ENCODE measurements around the gene ZNF536. TPM values are rescaled to one million over a fixed set of nuclear protein-coding genes. Genes with fewer than 3 reads are reported as not detected.

Gene ZNF536
- total and polyA plus RNA-seq, 2 donors (not counting 1 experiment from before 2014, with no cell fraction given), result not detected

- CTCF ChIA-PET, result no interaction called here
Observed at GRCh38 chr19:30525383-30525782, 153.2 kb downstream of the ZNF536 start.

GRCh38 chr19:30528919-30529318 is 156.7 kb downstream of the ZNF536 start:
- Histone ChIP-seq H3K4me1 (ENCODE audit: control insufficient read depth in 2 of 2, insufficient read depth in 2 of 2, low read length in 2 of 2) (no peaks in the 10 kb centered on the region), H3K79me2 (ENCODE audit: control insufficient read depth, insufficient read depth, low read length) (no peaks in the 10 kb centered on the region), H4K20me1 (ENCODE audit: control insufficient read depth, insufficient read depth, low read length, poor library complexity, severe bottlenecking) (no peaks in the 10 kb centered on the region), H3K9ac (ENCODE audit: low read length) (no peak overlapping the region), H2AFZ (ENCODE audit: insufficient read depth, low read depth, low read length, poor library complexity, severe bottlenecking) (no peak overlapping the region), H3K27ac (ENCODE audit: low read length in 2 of 2) (no peak overlapping the region), H3K27me3 (replicated peaks in 1 of 4; ENCODE audit: control extremely low read depth in 1 of 4, control insufficient read depth in 3 of 4, insufficient read depth in 4 of 4, low read length in 3 of 4) (no peaks in the 10 kb centered on the region), H3K9me3 (ENCODE audit: control extremely low read depth in 1 of 3, control insufficient read depth in 2 of 3, insufficient read depth in 1 of 3, low read length in 2 of 3) (peaks cover 0 to 8% (median 0%) of the 10 kb centered on the region in 3 donors), H3K4me3 (ENCODE audit: control extremely low read depth in 1 of 5, extremely low read depth in 1 of 5, insufficient read depth in 1 of 5, low read depth in 2 of 5, low read length in 4 of 5) (no peak overlapping the region), H3K36me3 (replicated peaks in 1 of 2; ENCODE audit: control extremely low read depth in 1 of 2, control insufficient read depth in 1 of 2, extremely low read depth in 1 of 2, insufficient read depth in 2 of 2, low read length in 1 of 2) (no peaks in the 10 kb centered on the region), H3K4me2 (replicated peaks; ENCODE audit: low read depth, low read length, poor library complexity, severe bottlenecking) (no peak overlapping the region)
- CTCF ChIA-PET, result no interaction called here
- 86% methylated on average over 2 of the region's 8 CpGs for WGBS (ENCODE audit: insufficient coverage)
- H3K27ac Mint-ChIP-seq, result no peak overlapping the region
- POLR2A ChIA-PET, result no interaction called here
- no peaks in the 10 kb centered on the region for H3K4me1 Mint-ChIP-seq
- ATAC-seq (ENCODE audit: low read depth) (no peak), DNase-seq (no peak)
- no peak overlapping the region for H3K4me3 Mint-ChIP-seq
- H3K27me3 Mint-ChIP-seq, result no peaks in the 10 kb centered on the region
- intact Hi-C loops (cut with micrococcal nuclease), result no loop called here
- TF ChIP-seq EZH2 (IDR thresholded peaks at IDR 0.05; ENCODE audit: borderline replicate concordance, insufficient read depth, low read depth, low read length, poor library complexity, severe bottlenecking), result no peak
- no peak for TF ChIP-seq CTCF (IDR thresholded peaks at IDR 0.05)
- H3K9me3 Mint-ChIP-seq (ENCODE audit: insufficient read depth), result peaks cover 2% of the 10 kb centered on the region

More at GRCh38 chr19:30525383-30525782, 153.2 kb downstream of the ZNF536 start:
- ATAC-seq (ENCODE audit: low read depth) (no peak), DNase-seq (no peak)
- H3K27ac Mint-ChIP-seq, result no peak overlapping the region
- H3K9me3 Mint-ChIP-seq (ENCODE audit: insufficient read depth), result peaks cover 2% of the 10 kb centered on the region
- no peak overlapping the region for H2AFZ ChIP-seq (ENCODE audit: insufficient read depth, low read depth, low read length, poor library complexity, severe bottlenecking)
- H3K4me2 ChIP-seq (replicated peaks; ENCODE audit: low read depth, low read length, poor library complexity, severe bottlenecking), result no peak overlapping the region
- H3K4me3 Mint-ChIP-seq, result no peak overlapping the region
- H3K9ac ChIP-seq (ENCODE audit: low read length), result no peak overlapping the region
- POLR2A ChIA-PET, result no interaction called here
- H3K4me1 ChIP-seq (ENCODE audit: control insufficient read depth in 2 of 2, insufficient read depth in 2 of 2, low read length in 2 of 2), result no peaks in the 10 kb centered on the region
- no peaks in the 10 kb centered on the region for H4K20me1 ChIP-seq (ENCODE audit: control insufficient read depth, insufficient read depth, low read length, poor library complexity, severe bottlenecking)
- no peak for TF ChIP-seq CTCF (IDR thresholded peaks at IDR 0.05)
- TF ChIP-seq EZH2 (IDR thresholded peaks at IDR 0.05; ENCODE audit: borderline replicate concordance, insufficient read depth, low read depth, low read length, poor library complexity, severe bottlenecking), result no peak
- no peak overlapping the region for H3K4me3 ChIP-seq (ENCODE audit: control extremely low read depth in 1 of 5, extremely low read depth in 1 of 5, insufficient read depth in 1 of 5, low read depth in 2 of 5, low read length in 4 of 5)
- H3K4me1 Mint-ChIP-seq, result no peaks in the 10 kb centered on the region
- H3K27ac ChIP-seq (ENCODE audit: low read length in 2 of 2), result no peak overlapping the region
- no peaks in the 10 kb centered on the region for H3K27me3 Mint-ChIP-seq
- intact Hi-C loops (cut with micrococcal nuclease), result no loop called here
- H3K27me3 ChIP-seq (replicated peaks in 1 of 4; ENCODE audit: control extremely low read depth in 1 of 4, control insufficient read depth in 3 of 4, insufficient read depth in 4 of 4, low read length in 3 of 4), result no peaks in the 10 kb centered on the region
- H3K9me3 ChIP-seq (ENCODE audit: control extremely low read depth in 1 of 3, control insufficient read depth in 2 of 3, insufficient read depth in 1 of 3, low read length in 2 of 3), result peaks cover 0 to 14% (median 0%) of the 10 kb centered on the region in 3 donors
- H3K79me2 ChIP-seq (ENCODE audit: control insufficient read depth, insufficient read depth, low read length), result no peaks in the 10 kb centered on the region
- WGBS (ENCODE audit: insufficient coverage), result 86% methylated on average over 5 of the region's 7 CpGs
- no peaks in the 10 kb centered on the region for H3K36me3 ChIP-seq (replicated peaks in 1 of 2; ENCODE audit: control extremely low read depth in 1 of 2, control insufficient read depth in 1 of 2, extremely low read depth in 1 of 2, insufficient read depth in 2 of 2, low read length in 1 of 2)

Data from B cell (primary cell).